ENCODE results near the gene TGM4.
A peak's percentile ranks its signal among the peaks of the same experiment; 100 is the strongest.
"Not testable (repeated sequence)": the region's sequence is repeated elsewhere in the genome, so short reads cannot be mapped to it uniquely, and the experiment has no call there.

Gene TGM4

GRCh38 chr3:44939581-44940036 lies 65.2 kb downstream of the TGM4 start:
- no peak for ATAC-seq
- TF ChIP-seq, protein P1, sequence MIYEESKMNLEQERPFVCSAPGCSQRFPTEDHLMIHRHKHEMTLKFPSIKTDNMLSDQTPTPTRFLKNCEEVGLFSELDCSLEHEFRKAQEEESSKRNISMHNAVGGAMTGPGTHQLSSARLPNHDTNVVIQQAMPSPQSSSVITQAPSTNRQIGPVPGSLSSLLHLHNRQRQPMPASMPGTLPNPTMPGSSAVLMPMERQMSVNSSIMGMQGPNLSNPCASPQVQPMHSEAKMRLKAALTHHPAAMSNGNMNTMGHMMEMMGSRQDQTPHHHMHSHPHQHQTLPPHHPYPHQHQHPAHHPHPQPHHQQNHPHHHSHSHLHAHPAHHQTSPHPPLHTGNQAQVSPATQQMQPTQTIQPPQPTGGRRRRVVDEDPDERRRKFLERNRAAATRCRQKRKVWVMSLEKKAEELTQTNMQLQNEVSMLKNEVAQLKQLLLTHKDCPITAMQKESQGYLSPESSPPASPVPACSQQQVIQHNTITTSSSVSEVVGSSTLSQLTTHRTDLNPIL (CRISPR knock-in tag; IDR thresholded peaks at IDR 0.05; ENCODE audit: low read depth) = no peak
- TF ChIP-seq ZNF8 (CRISPR knock-in tag; IDR thresholded peaks at IDR 0.05) (no peak), PPARA (CRISPR knock-in tag; IDR thresholded peaks at IDR 0.05; ENCODE audit: borderline replicate concordance) (no peak), TCF4 (CRISPR knock-in tag; IDR thresholded peaks at IDR 0.05; ENCODE audit: borderline replicate concordance) (no peak), TSHZ2 (CRISPR knock-in tag; IDR thresholded peaks at IDR 0.05) (no peak)

- TF ChIP-seq, protein P2, sequence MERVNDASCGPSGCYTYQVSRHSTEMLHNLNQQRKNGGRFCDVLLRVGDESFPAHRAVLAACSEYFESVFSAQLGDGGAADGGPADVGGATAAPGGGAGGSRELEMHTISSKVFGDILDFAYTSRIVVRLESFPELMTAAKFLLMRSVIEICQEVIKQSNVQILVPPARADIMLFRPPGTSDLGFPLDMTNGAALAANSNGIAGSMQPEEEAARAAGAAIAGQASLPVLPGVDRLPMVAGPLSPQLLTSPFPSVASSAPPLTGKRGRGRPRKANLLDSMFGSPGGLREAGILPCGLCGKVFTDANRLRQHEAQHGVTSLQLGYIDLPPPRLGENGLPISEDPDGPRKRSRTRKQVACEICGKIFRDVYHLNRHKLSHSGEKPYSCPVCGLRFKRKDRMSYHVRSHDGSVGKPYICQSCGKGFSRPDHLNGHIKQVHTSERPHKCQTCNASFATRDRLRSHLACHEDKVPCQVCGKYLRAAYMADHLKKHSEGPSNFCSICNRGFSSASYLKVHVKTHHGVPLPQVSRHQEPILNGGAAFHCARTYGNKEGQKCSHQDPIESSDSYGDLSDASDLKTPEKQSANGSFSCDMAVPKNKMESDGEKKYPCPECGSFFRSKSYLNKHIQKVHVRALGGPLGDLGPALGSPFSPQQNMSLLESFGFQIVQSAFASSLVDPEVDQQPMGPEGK (CRISPR knock-in tag; IDR thresholded peaks at IDR 0.05; ENCODE audit: borderline replicate concordance) = no peak
- TF ChIP-seq ZFP3 (CRISPR knock-in tag; IDR thresholded peaks at IDR 0.05) (no peak), ARNTL (CRISPR knock-in tag; IDR thresholded peaks at IDR 0.05; ENCODE audit: borderline replicate concordance, low read depth) (no peak), ZFP30 (CRISPR knock-in tag; IDR thresholded peaks at IDR 0.05) (no peak), ZC3H10 (CRISPR knock-in tag; IDR thresholded peaks at IDR 0.05) (no peak), TCF4 (CRISPR knock-in tag; IDR thresholded peaks at IDR 0.05; ENCODE audit: borderline replicate concordance) (no peak), OSR1 (CRISPR knock-in tag; IDR thresholded peaks at IDR 0.05) (no peak), RARB (CRISPR knock-in tag; IDR thresholded peaks at IDR 0.05) (no peak), ZNF8 (CRISPR knock-in tag; IDR thresholded peaks at IDR 0.05) (no peak), ESRRG (CRISPR knock-in tag; IDR thresholded peaks at IDR 0.05) (no peak)
- TF ChIP-seq, protein P3, sequence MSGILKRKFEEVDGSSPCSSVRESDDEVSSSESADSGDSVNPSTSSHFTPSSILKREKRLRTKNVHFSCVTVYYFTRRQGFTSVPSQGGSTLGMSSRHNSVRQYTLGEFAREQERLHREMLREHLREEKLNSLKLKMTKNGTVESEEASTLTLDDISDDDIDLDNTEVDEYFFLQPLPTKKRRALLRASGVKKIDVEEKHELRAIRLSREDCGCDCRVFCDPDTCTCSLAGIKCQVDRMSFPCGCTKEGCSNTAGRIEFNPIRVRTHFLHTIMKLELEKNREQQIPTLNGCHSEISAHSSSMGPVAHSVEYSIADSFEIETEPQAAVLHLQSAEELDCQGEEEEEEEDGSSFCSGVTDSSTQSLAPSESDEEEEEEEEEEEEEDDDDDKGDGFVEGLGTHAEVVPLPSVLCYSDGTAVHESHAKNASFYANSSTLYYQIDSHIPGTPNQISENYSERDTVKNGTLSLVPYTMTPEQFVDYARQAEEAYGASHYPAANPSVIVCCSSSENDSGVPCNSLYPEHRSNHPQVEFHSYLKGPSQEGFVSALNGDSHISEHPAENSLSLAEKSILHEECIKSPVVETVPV (CRISPR knock-in tag; IDR thresholded peaks at IDR 0.05) = no peak
- TF ChIP-seq, protein P1 (CRISPR knock-in tag; IDR thresholded peaks at IDR 0.05; ENCODE audit: low read depth) = no peak
- peak; percentile 47; the same call in 2 of the 3 replicates for ATAC-seq
Observed at GRCh38 chr3:44942202-44942921, 68.0 kb downstream of the TGM4 start.

DNA sequence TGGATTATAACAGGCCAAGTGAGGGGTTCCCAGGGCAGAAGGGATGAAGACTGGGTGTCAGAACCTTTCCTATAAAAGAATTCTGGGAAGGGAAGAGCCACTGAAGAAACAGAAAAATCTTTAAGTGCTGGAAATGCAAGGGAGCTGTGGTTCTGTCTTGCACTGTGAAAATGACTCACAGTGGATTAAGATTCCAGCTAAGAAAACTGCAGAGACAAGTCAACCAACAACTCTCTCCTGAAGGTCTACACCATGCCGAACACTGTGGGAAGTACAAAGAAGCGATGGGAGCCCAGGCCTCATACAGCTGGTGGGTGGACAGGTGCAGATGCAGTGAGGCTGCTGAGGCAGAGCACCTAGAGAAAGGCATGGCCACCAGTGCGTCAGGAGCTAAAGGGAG lies 73.8 kb downstream of the TGM4 start:
- ATAC-seq = no peak
- no peak for TF ChIP-seq ARNTL (CRISPR knock-in tag; IDR thresholded peaks at IDR 0.05; ENCODE audit: borderline replicate concordance, low read depth)
- no peak for TF ChIP-seq CSDC2 (CRISPR knock-in tag; IDR thresholded peaks at IDR 0.05)
- no peak for TF ChIP-seq ZFP3 (CRISPR knock-in tag; IDR thresholded peaks at IDR 0.05)

- ATAC-seq = not testable (repeated sequence)
Observed at GRCh38 chr3:44949770-44950169, 75.4 kb downstream of the TGM4 start.

DNA sequence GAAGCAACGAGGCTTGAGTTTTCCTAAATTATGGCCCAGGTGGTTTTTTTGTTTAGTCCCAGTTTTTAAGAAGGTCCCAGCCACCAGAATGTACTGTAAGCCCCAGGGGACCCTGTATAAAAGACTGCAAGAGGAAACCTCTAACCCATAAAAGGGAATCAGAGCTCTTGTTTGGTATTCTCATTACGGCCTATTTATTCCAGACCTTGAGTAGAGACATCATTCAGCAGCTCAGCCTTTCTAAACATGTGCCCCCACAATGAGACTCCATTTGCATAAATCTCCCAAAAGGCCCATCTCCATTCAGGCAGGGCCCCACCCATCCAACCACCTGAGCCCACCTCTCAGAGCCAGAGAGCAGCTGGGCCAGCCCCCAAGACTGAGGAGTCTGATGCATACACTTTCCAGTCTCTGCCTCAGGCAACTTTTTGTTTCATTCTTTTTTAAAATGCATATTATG lies 75.9 kb downstream of the TGM4 start:
- TF ChIP-seq RARB (CRISPR knock-in tag; IDR thresholded peaks at IDR 0.05) (no peak), ZC3H10 (CRISPR knock-in tag; IDR thresholded peaks at IDR 0.05) (no peak), BACH2 (CRISPR knock-in tag; IDR thresholded peaks at IDR 0.05; ENCODE audit: borderline replicate concordance) (no peak), TCF4 (CRISPR knock-in tag; IDR thresholded peaks at IDR 0.05; ENCODE audit: borderline replicate concordance) (no peak), GLIS3 (CRISPR knock-in tag; IDR thresholded peaks at IDR 0.05) (no peak), ISL1 (CRISPR knock-in tag; IDR thresholded peaks at IDR 0.05) (no peak), TSHZ2 (CRISPR knock-in tag; IDR thresholded peaks at IDR 0.05) (no peak), ZFP30 (CRISPR knock-in tag; IDR thresholded peaks at IDR 0.05) (no peak), TOX (CRISPR knock-in tag; IDR thresholded peaks at IDR 0.05; ENCODE audit: borderline replicate concordance) (no peak)
- TF ChIP-seq, protein P2 (CRISPR knock-in tag; IDR thresholded peaks at IDR 0.05; ENCODE audit: borderline replicate concordance) = no peak
- ATAC-seq = no peak

All from SK-N-SH treated with all-trans-retinoic acid at 6 μM for 48 hours (cell line).